Activated naive CD8-positive, alpha-beta T cell treated with anti-CD3 and anti-CD28 coated beads, Interleukin-2, amount 50 U/mL, for 24 hours (primary cell): ENCODE data around the gene EEF1AKMT4.

Experiments
- ATAC-seq: fragments of 150-1000 bp; cut with Tn5 transposase; one replicate; pipeline ENCODE4 v1.10.0; 2021
- DNase-seq: peaks from one replicate; pipeline ENCODE4 v3.0.0; 2021
- H3K27ac Mint-ChIP-seq: one replicate; pipeline ENCODE4 v1.8.0; 2021; ENCODE audit warnings: mild to moderate bottlenecking, mixed read lengths
- H3K27me3 Mint-ChIP-seq: one replicate; pipeline ENCODE4 v1.8.0; 2021; ENCODE audit warnings: mixed read lengths
- H3K36me3 Mint-ChIP-seq: one replicate; pipeline ENCODE4 v1.8.0; 2021; ENCODE audit warnings: low read depth, mixed read lengths
- H3K4me1 Mint-ChIP-seq: one replicate; pipeline ENCODE4 v1.8.0; 2021; ENCODE audit warnings: mixed read lengths
- H3K4me3 Mint-ChIP-seq: one replicate; pipeline ENCODE4 v1.8.0; 2021; ENCODE audit warnings: mild to moderate bottlenecking, moderate library complexity, mixed read lengths
- H3K9me3 Mint-ChIP-seq: one replicate; pipeline ENCODE4 v1.8.0; 2021; ENCODE audit warnings: mixed read lengths

EEF1AKMT4 gene

DNA sequence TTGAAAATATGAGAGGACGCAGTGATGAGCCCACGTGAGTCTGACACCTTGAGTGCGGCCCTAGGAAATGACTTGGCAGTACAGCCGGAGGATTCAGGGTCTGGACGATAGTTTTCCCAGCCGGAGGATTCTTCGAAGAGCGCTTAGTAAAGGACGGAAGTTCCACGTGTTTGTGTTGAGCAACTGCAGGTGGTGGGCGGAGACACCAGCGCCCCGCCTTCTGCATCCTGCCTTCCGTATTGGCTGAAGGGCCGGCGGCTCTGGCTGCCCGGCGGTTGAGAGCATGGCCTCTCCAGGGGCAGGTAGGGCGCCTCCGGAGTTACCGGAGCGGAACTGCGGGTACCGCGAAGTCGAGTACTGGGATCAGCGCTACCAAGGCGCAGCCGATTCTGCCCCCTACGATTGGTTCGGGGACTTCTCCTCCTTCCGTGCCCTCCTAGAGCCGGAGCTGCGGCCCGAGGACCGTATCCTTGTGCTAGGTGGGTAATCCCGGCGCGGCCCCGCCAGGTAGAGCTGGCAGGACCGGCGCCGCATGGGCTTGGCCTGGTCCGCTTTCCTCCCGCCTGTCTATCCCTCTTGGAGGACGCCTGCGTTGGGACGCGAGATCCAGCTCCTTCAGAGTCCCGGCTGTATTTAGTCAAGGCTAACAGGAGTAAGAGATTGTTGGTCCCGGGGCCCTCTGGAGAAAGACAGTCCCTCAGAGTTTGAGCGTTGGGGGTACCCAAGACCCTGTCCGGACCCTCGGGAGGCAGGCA lies at the start of gene EEF1AKMT4:
TSS of gene EEF1AKMT4 (plus strand) at position 261 of the 755 bp plus-strand sequence. CDS start at position 284, 23 bp downstream.
- H3K36me3 Mint-ChIP-seq, result peaks cover 16% of the 10 kb centered on the region
- H3K4me3 Mint-ChIP-seq, result peak within 1 kb of the TSS; percentile 94
- H3K9me3 Mint-ChIP-seq, result no peaks in the 10 kb centered on the region
- ATAC-seq, result peak; percentile 93
- H3K4me1 Mint-ChIP-seq, result peaks cover 18% of the 10 kb centered on the region
- peak; percentile 94 for DNase-seq
- H3K27ac Mint-ChIP-seq, result peak within 1 kb of the TSS; percentile 99
- H3K27me3 Mint-ChIP-seq, result no peaks in the 10 kb centered on the region

DNA sequence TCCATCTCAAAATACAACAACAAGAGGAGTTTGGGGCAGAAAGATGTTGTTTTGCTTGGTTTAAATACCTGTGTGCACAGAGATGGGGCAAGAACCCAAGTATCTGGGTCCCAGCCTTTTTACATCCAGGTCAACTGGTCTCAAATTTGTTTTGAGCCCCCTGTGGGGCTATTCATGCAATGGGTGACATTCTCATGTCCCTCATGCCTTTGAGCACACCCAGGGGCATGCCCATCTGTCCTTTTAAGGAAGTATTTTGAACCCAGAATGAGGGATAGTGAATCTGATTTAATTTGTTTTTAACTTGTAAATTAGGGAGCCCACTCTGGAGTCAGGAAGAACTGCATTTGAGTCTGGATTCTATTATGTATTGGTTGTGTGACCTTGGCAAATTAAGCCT lies 48.6 kb upstream of the EEF1AKMT4 start:
- DNase-seq, result no peak
- ATAC-seq, result no peak
- no peak overlapping the region for H3K27ac Mint-ChIP-seq
- H3K27me3 Mint-ChIP-seq, result peaks cover 5% of the 10 kb centered on the region
- no peak overlapping the region for H3K4me3 Mint-ChIP-seq
- no peaks in the 10 kb centered on the region for H3K4me1 Mint-ChIP-seq
- no peaks in the 10 kb centered on the region for H3K36me3 Mint-ChIP-seq
- H3K9me3 Mint-ChIP-seq, result no peaks in the 10 kb centered on the region

DNA sequence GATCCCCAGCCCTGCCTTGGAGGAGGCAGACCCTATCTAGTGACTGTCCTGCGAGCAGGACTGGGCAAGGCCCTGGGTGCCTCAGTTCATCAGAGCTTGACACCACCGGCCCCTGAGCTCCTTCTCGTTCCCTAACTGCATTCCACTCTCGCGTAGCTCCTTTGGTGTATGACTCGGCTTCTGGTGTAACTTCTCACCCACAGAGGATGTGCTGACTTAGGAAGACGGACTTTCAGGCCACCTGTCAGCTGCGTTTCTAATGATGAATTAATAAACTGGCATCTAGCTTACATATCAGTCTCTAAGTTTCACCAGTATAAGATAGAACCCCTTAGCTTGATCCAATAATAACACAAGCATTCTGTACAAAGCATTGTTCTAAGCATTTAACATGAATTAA lies 45.9 kb upstream of the EEF1AKMT4 start:
- ATAC-seq (no peak), DNase-seq (no peak)
- no peaks in the 10 kb centered on the region for H3K9me3 Mint-ChIP-seq
- no peak overlapping the region for H3K27ac Mint-ChIP-seq
- no peak overlapping the region for H3K4me3 Mint-ChIP-seq
- H3K36me3 Mint-ChIP-seq, result no peaks in the 10 kb centered on the region
- no peaks in the 10 kb centered on the region for H3K4me1 Mint-ChIP-seq
- H3K27me3 Mint-ChIP-seq, result peaks cover 18% of the 10 kb centered on the region

DNA sequence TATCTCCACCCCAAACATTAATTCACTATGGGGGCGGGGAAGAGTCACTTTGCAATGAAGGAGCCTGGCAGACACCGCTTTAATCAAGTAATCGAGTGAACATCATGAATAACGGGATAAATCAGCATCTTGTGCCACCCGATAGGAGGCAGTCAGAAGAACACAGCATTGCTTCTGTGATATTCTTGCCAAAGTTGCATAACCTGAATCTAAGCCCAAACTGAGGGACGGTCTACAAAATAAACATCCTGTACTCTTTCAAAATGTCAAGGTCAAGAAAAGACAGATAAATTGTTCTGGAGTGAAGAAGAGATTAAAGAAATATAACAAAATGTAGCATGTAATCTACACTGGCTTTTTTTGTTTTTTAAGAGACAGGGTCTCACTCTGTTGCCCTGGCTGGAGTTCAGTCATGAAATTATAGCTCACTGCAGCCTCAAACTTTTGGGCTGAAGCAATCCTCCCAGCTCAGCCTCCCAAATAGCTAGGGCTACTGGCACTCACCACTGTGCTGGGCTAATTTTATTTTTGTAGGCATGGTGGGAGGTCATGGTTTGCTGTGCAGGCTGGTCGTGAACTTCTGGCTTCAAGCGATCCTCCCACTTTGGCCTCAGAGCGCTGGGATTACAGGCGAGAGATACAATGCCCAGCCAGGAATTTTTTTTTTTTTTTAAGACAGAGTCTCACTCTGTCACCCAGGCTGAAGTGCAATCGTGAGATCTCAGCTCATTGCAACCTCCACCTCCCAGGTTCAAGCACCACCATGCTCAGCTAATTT lies 40.1 kb upstream of the EEF1AKMT4 start:
- ATAC-seq, result no peak

DNA sequence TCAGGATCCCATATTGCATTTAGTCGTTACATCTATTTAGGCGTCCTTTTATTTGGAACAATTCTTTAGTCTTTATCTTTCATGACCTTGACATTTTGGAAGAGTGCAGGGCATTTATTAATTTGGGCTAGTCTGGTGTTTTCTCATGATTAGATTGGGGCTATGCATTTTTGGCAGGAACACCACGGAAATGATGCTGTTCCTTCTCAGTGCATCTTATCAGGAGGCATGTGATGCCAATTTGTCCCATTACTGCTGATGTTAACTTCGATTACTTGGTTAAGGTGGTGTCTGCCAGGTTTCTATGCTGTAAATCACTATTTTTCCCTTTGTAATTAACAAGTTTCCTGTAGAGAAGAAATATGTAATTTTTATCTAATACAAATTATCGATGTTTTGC lies 38.2 kb upstream of the EEF1AKMT4 start:
- no peak for ATAC-seq
- peaks cover 19% of the 10 kb centered on the region for H3K27me3 Mint-ChIP-seq
- DNase-seq, result no peak
- H3K27ac Mint-ChIP-seq, result no peak overlapping the region
- no peaks in the 10 kb centered on the region for H3K4me1 Mint-ChIP-seq
- H3K4me3 Mint-ChIP-seq, result no peak overlapping the region
- H3K36me3 Mint-ChIP-seq, result no peaks in the 10 kb centered on the region
- no peaks in the 10 kb centered on the region for H3K9me3 Mint-ChIP-seq

More for the DNA sequence above, 40.1 kb upstream of the EEF1AKMT4 start:
- H3K36me3 Mint-ChIP-seq, result no peaks in the 10 kb centered on the region
- no peaks in the 10 kb centered on the region for H3K4me1 Mint-ChIP-seq
- peaks cover 19% of the 10 kb centered on the region for H3K27me3 Mint-ChIP-seq
- H3K9me3 Mint-ChIP-seq, result no peaks in the 10 kb centered on the region
- no peak overlapping the region for H3K27ac Mint-ChIP-seq
- DNase-seq, result no peak
- H3K4me3 Mint-ChIP-seq, result no peak overlapping the region

DNA sequence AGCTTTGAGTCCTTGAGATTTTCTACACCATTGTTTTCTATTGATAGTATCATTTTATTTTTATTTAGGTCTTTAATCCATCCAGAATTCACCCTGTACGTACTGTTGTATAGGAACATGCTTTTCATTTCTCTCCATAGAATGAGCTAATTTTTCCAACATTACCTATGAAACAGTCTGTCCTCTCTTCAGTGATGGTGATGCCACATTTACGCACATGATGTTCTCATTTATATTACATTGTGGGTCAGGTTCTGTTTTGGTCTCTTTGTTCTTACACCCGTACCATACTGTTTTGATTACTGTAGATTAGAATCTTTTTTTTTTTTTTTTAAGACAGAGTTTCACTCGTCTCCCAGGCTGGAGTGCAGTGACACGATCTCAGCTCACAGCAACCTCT lies 37.8 kb upstream of the EEF1AKMT4 start:
- no peaks in the 10 kb centered on the region for H3K9me3 Mint-ChIP-seq
- H3K36me3 Mint-ChIP-seq, result no peaks in the 10 kb centered on the region
- ATAC-seq, result no peak
- DNase-seq, result no peak
- no peaks in the 10 kb centered on the region for H3K4me1 Mint-ChIP-seq
- no peak overlapping the region for H3K27ac Mint-ChIP-seq
- peaks cover 16% of the 10 kb centered on the region for H3K27me3 Mint-ChIP-seq
- no peak overlapping the region for H3K4me3 Mint-ChIP-seq

DNA sequence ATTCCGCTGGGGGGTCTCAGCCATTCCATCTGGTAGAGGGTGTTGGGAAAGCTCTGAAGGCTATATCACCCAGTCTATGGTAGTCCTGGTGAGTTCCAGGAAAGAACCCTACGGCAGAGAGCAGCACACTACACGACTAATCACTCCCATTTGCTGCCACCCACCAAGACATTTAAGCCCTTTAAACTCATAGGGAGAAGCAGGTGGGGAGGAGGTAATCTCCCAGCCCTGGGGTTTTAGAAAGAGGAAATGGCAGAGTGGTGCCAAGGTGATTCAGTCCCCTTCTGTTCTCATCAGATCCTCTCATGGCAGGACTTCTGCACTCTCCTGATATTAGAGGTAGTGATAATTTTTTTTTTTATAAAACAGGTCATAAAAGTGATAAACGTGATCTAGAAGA lies 30.7 kb upstream of the EEF1AKMT4 start:
- ATAC-seq (no peak), DNase-seq (no peak)
- H3K27ac Mint-ChIP-seq, result no peak overlapping the region
- H3K9me3 Mint-ChIP-seq, result no peaks in the 10 kb centered on the region
- no peak overlapping the region for H3K4me3 Mint-ChIP-seq
- H3K36me3 Mint-ChIP-seq, result no peaks in the 10 kb centered on the region
- peaks cover 20% of the 10 kb centered on the region for H3K27me3 Mint-ChIP-seq
- no peaks in the 10 kb centered on the region for H3K4me1 Mint-ChIP-seq

DNA sequence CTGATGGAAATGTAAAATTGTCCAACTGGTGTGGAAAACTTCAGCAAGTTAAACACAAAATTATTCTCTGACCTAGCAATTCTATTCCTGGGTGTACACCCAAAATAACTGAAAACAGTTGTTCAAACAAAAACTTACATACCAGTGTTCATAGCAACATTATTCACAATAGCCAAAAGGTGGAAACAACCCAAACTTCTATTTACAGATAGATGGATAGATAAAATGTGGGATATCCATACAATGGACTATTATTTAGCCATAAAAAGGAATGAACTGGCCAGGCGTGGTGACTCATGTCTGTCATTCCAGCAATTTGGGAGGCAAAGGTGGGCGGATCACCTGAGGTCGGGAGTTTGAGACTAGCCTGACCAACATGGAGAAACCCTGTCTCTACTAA lies 27.0 kb upstream of the EEF1AKMT4 start:
- Mint-ChIP-seq H3K36me3 (no peaks in the 10 kb centered on the region), H3K27me3 (peaks cover 27% of the 10 kb centered on the region), H3K27ac (no peak overlapping the region), H3K4me1 (no peaks in the 10 kb centered on the region), H3K9me3 (no peaks in the 10 kb centered on the region), H3K4me3 (no peak overlapping the region)
- ATAC-seq (no peak), DNase-seq (no peak)

DNA sequence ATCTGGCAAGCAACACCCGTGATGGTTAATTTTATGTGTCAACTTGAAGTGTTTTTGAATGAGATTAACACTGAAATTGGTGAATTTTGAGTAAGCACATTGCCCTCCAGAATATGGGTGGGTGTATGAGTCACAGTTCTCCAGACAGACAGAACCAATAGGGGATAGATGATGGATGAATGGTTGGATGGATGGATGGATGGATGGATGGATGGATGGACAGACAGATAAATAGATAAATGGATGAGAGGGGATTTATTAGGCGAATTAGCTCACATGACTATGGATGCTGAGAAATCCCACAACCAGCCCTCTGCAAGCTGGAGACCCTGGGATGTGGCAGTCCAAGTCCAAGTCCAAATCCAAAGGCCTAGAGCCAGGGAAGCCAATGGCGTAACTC lies 25.5 kb upstream of the EEF1AKMT4 start:
- no peaks in the 10 kb centered on the region for H3K36me3 Mint-ChIP-seq
- H3K4me1 Mint-ChIP-seq, result no peaks in the 10 kb centered on the region
- no peaks in the 10 kb centered on the region for H3K9me3 Mint-ChIP-seq
- ATAC-seq (no peak), DNase-seq (no peak)
- H3K27ac Mint-ChIP-seq, result no peak overlapping the region
- no peak overlapping the region for H3K4me3 Mint-ChIP-seq
- peaks cover 38% of the 10 kb centered on the region for H3K27me3 Mint-ChIP-seq

DNA sequence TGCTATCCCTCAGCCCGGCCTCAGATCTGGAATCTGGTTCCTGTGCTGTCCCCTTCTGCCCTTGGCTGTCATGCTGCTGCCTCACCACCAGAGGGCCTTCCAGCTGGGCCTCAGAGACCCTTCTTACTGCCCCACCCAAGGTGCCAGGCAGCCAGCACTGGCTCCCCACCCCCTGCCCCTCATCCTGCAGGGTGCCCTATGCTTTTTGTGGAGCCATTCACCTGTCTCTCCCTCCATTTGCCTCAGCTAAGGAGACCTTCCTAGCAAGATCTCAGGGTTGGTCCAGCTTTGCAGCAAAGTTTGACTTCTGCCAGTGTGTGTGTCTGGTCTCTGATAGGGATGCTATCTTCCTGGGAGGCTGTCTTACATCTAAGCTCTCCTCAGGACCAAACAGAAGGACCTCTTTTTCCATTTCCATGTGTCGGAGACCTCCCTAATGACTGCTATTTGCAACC lies 22.0 kb upstream of the EEF1AKMT4 start:
- H3K9me3 Mint-ChIP-seq, result no peaks in the 10 kb centered on the region
- peak; percentile 49 for ATAC-seq
- peaks cover 7% of the 10 kb centered on the region for H3K4me1 Mint-ChIP-seq
- no peak overlapping the region for H3K4me3 Mint-ChIP-seq
- H3K27ac Mint-ChIP-seq, result no peak overlapping the region
- DNase-seq, result peak; percentile 66
- H3K36me3 Mint-ChIP-seq, result no peaks in the 10 kb centered on the region
- H3K27me3 Mint-ChIP-seq, result peaks cover 51% of the 10 kb centered on the region

DNA sequence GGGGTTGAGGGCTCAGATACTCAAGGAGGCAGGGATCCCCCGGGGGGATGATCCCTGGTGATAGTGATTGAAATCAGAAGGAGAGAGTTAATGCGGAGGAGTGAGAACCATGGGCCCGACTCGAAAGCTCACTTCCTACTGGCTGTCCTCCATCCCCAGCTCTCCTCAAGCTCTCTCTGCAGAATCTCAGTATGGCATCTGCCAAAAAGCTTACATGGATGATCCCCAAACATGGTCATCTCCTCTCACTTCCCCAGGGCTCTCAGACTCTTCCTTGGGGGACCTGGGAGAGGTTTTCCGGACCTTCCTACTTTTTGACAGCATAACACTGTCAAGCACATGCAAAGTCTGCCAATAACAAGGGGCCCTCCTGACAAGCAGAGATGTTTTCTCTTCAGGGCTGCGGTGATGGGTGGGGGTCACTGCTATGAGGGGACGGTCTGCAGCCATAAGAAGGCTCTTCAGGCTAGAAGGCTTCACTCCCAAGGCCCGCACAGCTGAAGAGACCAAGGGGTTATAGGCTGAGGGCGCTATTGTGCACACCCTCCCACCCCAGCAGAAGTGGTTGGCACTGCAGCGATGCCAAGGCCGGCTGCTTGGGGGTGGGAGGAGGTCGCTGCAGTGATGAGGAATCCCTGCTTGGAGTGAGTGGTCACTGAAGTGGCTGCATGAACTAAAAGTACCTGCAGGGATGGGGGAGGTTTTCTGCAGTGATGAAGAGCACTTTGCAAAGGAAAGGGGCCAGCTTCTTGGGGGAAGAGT lies 20.9 kb upstream of the EEF1AKMT4 start:
- DNase-seq (no peak), ATAC-seq (no peak)
- Mint-ChIP-seq H3K36me3 (no peaks in the 10 kb centered on the region), H3K9me3 (no peaks in the 10 kb centered on the region), H3K4me1 (peaks cover 7% of the 10 kb centered on the region), H3K27me3 (peaks cover 53% of the 10 kb centered on the region), H3K27ac (no peak overlapping the region), H3K4me3 (peak overlapping the region; percentile 43)

DNA sequence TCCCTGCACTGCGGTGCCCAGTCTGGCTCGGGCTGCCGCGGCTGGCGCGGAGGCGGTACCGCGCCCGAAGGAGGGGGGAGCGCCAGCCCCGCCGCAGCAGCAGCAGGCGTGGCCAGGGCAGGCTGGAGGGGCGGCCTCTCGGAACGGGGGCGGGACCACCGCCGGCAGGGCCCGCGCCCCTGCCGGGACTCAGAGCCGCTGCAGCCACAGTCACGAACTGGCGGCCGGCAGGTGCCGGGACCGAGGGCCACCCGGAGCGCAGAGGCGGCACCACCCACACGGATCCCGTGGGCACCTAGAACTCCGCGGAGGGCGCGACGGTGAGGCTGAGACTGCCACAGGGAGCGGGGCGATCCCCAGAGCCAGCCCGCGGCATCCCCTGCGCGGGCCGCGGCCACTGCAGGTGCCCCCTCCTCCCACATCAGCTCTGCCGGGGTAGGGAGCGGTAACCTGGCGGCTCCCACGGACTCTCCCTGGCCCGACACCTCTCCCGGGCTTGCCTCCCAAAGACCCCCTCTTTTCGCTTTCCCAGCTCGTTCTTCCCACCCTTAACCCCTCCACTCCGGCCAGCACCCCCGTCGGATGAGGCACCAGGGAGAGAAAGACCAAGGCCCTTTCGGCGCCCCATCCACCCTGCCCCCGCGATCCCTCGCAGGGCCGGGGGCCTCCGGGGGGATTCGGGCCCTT lies 19.9 kb upstream of the EEF1AKMT4 start, which contains the start of gene VWA5B2:
TSS of gene VWA5B2 (plus strand) at position 192 of the 687 bp plus-strand sequence. CDS start 944 bp downstream, outside the sequence.
- ATAC-seq (peak; percentile 89), DNase-seq (peak; percentile 74)
- Mint-ChIP-seq H3K27me3 (peaks cover 48% of the 10 kb centered on the region), H3K27ac (no peak within 1 kb of the TSS), H3K4me3 (peak within 1 kb of the TSS; percentile 53), H3K36me3 (no peaks in the 10 kb centered on the region), H3K4me1 (peaks cover 7% of the 10 kb centered on the region), H3K9me3 (no peaks in the 10 kb centered on the region)

DNA sequence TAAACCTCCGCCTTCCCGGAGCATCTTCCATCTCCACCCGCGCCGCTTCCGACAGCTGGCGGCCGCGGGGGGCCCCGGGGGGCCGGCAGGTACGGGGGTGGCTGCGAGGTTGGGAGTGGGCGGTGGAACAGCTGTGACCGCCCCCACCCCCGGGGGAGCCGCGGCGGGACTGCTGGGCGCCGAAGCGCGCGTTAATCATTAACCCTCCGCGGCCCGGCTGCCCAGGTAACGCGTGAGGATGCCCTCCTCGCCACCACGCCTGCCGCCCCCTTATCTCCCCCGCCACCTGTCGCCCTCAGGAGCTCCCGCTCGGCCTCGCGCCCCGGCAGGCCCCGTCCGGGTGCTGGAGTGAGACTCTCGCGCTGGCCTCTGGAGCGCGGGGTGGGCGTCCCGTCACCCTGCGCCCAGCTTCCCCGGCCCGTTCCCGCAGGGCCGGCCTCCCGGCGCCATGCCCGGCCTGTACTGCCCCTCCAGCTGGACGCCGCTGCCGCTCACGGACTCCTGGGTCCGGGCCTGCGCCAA lies 19.3 kb upstream of the EEF1AKMT4 start:
- no peak for ATAC-seq
- no peak overlapping the region for H3K27ac Mint-ChIP-seq
- H3K4me1 Mint-ChIP-seq, result peaks cover 7% of the 10 kb centered on the region
- no peaks in the 10 kb centered on the region for H3K36me3 Mint-ChIP-seq
- H3K4me3 Mint-ChIP-seq, result peak overlapping the region; percentile 53
- DNase-seq, result no peak
- peaks cover 47% of the 10 kb centered on the region for H3K27me3 Mint-ChIP-seq
- H3K9me3 Mint-ChIP-seq, result no peaks in the 10 kb centered on the region
